ENCODE data around the gene ZNF785.
"Not testable (repeated sequence)": the region's sequence is repeated elsewhere in the genome, so short reads cannot be mapped to it uniquely, and the experiment has no call there.

The ZNF785 gene

GRCh38 chr16:30585400-30586191 is at the start of gene ZNF785:
Gene ZNF785, minus strand, starts transcription at chr16:30585697. Its CDS starts 86 bp downstream, at chr16:30585611.
- DNase-seq (ENCODE audit: low read depth), result peak; percentile 82

GRCh38 chr16:30633526-30633925 is 48.0 kb upstream of the ZNF785 start:
- no peak for DNase-seq (ENCODE audit: low read depth)

GRCh38 chr16:30632454-30632853 is 47.0 kb upstream of the ZNF785 start:
- DNase-seq (ENCODE audit: low read depth), result not testable (repeated sequence)

GRCh38 chr16:30628628-30629540 is 43.4 kb upstream of the ZNF785 start:
- DNase-seq (ENCODE audit: low read depth), result peak; percentile 84

GRCh38 chr16:30626236-30626635 is 40.7 kb upstream of the ZNF785 start:
- no peak for DNase-seq (ENCODE audit: low read depth)

- no peak for DNase-seq (ENCODE audit: low read depth)
Observed at GRCh38 chr16:30623536-30624283, 38.2 kb upstream of the ZNF785 start.

GRCh38 chr16:30622455-30623032 is 37.0 kb upstream of the ZNF785 start:
- DNase-seq (ENCODE audit: low read depth), result no peak

GRCh38 chr16:30621765-30622164 is 36.3 kb upstream of the ZNF785 start:
- no peak for DNase-seq (ENCODE audit: low read depth)

GRCh38 chr16:30620169-30620568 is 34.7 kb upstream of the ZNF785 start:
- no peak for DNase-seq (ENCODE audit: low read depth)

- DNase-seq (ENCODE audit: low read depth), result no peak
Observed at GRCh38 chr16:30619638-30620037, 34.1 kb upstream of the ZNF785 start.

GRCh38 chr16:30619202-30619601 is 33.7 kb upstream of the ZNF785 start:
- no peak for DNase-seq (ENCODE audit: low read depth)

GRCh38 chr16:30615358-30616091 is 30.0 kb upstream of the ZNF785 start:
- DNase-seq (ENCODE audit: low read depth), result peak; percentile 32

- DNase-seq (ENCODE audit: low read depth), result peak; percentile 91
Observed at GRCh38 chr16:30609926-30610839, 24.7 kb upstream of the ZNF785 start, which contains the start of gene ZNF689. Gene ZNF689, minus strand, starts transcription at chr16:30610389. Its CDS starts 348 bp downstream, at chr16:30610041.

- DNase-seq (ENCODE audit: low read depth), result no peak
Observed at GRCh38 chr16:30609002-30609925, 23.8 kb upstream of the ZNF785 start.

- no peak for DNase-seq (ENCODE audit: low read depth)
Observed at GRCh38 chr16:30606004-30606403, 20.5 kb upstream of the ZNF785 start.

- DNase-seq (ENCODE audit: low read depth), result no peak
Observed at GRCh38 chr16:30605158-30605557, 19.7 kb upstream of the ZNF785 start.

GRCh38 chr16:30604316-30604947 is 18.9 kb upstream of the ZNF785 start:
- no peak for DNase-seq (ENCODE audit: low read depth)

- no peak for DNase-seq (ENCODE audit: low read depth)
Observed at GRCh38 chr16:30603945-30604315, 18.4 kb upstream of the ZNF785 start.

Measured in stimulated activated CD8-positive, alpha-beta memory T cell treated with anti-CD3 and anti-CD28 coated beads, Interleukin-12 subunit alpha, Interleukin-12 subunit beta, amount 100 ng/mL, for 1 hour (primary cell).